CD4-positive, CD25-positive, alpha-beta regulatory T cell (primary cell): ENCODE results near the gene PEAK1. TPM values are rescaled to one million over a fixed set of nuclear protein-coding genes. Genes with fewer than 3 reads are reported as not detected.
A peak's percentile ranks its signal among the peaks of the same experiment; 100 is the strongest.

Experiments used
- ATAC-seq, 2 donors: fragments of 150-1000 bp; cut with Tn5 transposase; one replicate each; pipeline ENCODE4 v1.10.0; 2021; ENCODE audit warnings: low read depth in 2 of 2, moderate number of reproducible peaks in 2 of 2, moderate library complexity in 1 of 2
- DNase-seq, 3 donors: peaks; one replicate each; pipeline versions ENCODE4 v3.0.0 to v3.0.0-alpha.2; 2012 to 2022; ENCODE audit warnings: mixed read lengths in 1 of 3
- H3K27ac ChIP-seq: one replicate; pipeline ENCODE4 v1.7.0; 2013; ENCODE audit warnings: mild to moderate bottlenecking, low read length; ENCODE audit not compliant: insufficient read depth, poor library complexity, severe bottlenecking
- H3K27me3 ChIP-seq: one replicate; pipeline ENCODE4 v1.7.0; 2013; ENCODE audit warnings: low read length; ENCODE audit not compliant: control insufficient read depth, insufficient read depth
- H3K36me3 ChIP-seq: one replicate; pipeline ENCODE4 v1.7.0; 2013; ENCODE audit warnings: mild to moderate bottlenecking, low read length, moderate library complexity; ENCODE audit not compliant: control insufficient read depth, insufficient read depth
- H3K4me1 ChIP-seq: 2 replicates; pipeline ENCODE4 v1.7.0; 2013; ENCODE audit warnings: mild to moderate bottlenecking, low read length; ENCODE audit not compliant: insufficient read depth, control insufficient read depth, poor library complexity, severe bottlenecking
- H3K4me3 ChIP-seq: one replicate; pipeline ENCODE4 v1.7.0; 2013; ENCODE audit warnings: low read depth, mild to moderate bottlenecking, low read length, moderate library complexity
- H3K9me3 ChIP-seq, 2 experiments: 1 replicate in 1 of 2; 2 replicates in 1 of 2; pipeline ENCODE4 v1.7.0; 2013; ENCODE audit warnings: low read length in 2 of 2, mild to moderate bottlenecking in 1 of 2, moderate library complexity in 1 of 2; ENCODE audit not compliant: control insufficient read depth in 2 of 2
- H3K27ac Mint-ChIP-seq, 3 donors: one replicate each; pipeline ENCODE4 v1.8.0; 2020 to 2022; ENCODE audit warnings: mild to moderate bottlenecking in 3 of 3, mixed read lengths in 3 of 3, moderate library complexity in 2 of 3
- H3K27me3 Mint-ChIP-seq: one replicate; pipeline ENCODE4 v1.8.0; 2022; ENCODE audit warnings: mild to moderate bottlenecking, mixed read lengths
- H3K36me3 Mint-ChIP-seq: one replicate; pipeline ENCODE4 v1.8.0; 2020; ENCODE audit warnings: mixed read lengths
- H3K4me1 Mint-ChIP-seq, 4 donors: one replicate each; pipeline ENCODE4 v1.8.0; 2020 to 2022; ENCODE audit warnings: mixed read lengths in 4 of 4, mild to moderate bottlenecking in 1 of 4
- H3K4me3 Mint-ChIP-seq, 4 donors: one replicate each; pipeline ENCODE4 v1.8.0; 2020 to 2022; ENCODE audit warnings: mild to moderate bottlenecking in 4 of 4, mixed read lengths in 4 of 4, moderate library complexity in 3 of 4
- H3K9me3 Mint-ChIP-seq, 7 donors: one replicate each; pipeline ENCODE4 v1.8.0; 2020 to 2022; ENCODE audit warnings: mixed read lengths in 7 of 7, mild to moderate bottlenecking in 3 of 7, moderate library complexity in 2 of 7
- polyA plus RNA-seq, 4 donors: library from polyadenylated mRNA; unstranded; fragments of 300-500 nt; fragmentation: Illumina TruSeq; gene quantifications; one replicate each; pipeline ENCODE4 v1.2.3, GENCODE V29; 2021
- total RNA-seq: library from RNA; stranded (reverse); gene quantifications from one replicate; pipeline ENCODE4 v1.2.3, GENCODE V29; 2022

The PEAK1 gene
- total and polyA plus RNA-seq, 5 donors from 2014 or later, result 0.15 to 9.6 (median 1.1) TPM

DNA sequence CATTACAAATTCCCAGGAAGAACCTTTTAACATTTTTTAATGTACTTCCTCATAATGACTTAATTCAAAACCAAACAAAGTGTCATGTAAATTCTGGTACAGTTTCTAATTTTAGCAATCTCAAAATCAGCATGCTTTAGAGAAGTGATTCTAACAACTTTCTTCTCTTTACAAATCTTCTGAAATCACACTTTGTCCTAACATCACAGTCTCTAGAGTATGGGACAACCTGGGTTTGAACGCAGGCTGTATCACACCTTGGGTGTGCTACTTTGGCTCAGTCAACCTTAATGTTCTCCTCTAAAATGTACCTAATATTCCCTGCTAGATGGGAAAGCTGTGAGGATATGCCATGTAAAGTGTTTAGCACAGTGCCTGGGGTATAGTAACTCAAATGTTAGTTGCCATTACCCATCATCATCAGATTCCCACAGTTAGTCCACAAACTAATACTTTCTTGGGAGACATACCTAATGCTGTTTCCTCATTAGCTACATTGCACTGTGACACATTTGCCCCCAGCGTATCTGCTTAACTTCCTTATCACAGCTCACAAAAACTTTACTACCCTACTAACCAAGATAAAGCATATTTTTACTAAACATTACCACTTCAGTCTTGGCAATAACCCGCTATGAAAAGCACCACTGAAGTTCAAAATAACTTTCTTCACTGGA is 352.1 kb downstream of the PEAK1 start:
- no peak overlapping the region for H3K27ac ChIP-seq
- H3K4me1 Mint-ChIP-seq, result peaks cover 0 to 27% (median 18%) of the 10 kb centered on the region in 4 donors
- DNase-seq (no peak), ATAC-seq (no peak)
- peak overlapping the region in 2 of 4 donors; percentile 10 to 46 for H3K4me3 Mint-ChIP-seq
- H3K9me3 Mint-ChIP-seq, result no peaks in the 10 kb centered on the region
- peaks cover 14% of the 10 kb centered on the region for H3K4me1 ChIP-seq
- no peaks in the 10 kb centered on the region for H3K9me3 ChIP-seq
- peaks cover 15% of the 10 kb centered on the region for H3K27me3 Mint-ChIP-seq
- H3K27ac Mint-ChIP-seq, result no peak overlapping the region
- peaks cover 3% of the 10 kb centered on the region for H3K36me3 Mint-ChIP-seq
- no peaks in the 10 kb centered on the region for H3K27me3 ChIP-seq
- H3K36me3 ChIP-seq, result no peaks in the 10 kb centered on the region
- H3K4me3 ChIP-seq, result no peak overlapping the region

DNA sequence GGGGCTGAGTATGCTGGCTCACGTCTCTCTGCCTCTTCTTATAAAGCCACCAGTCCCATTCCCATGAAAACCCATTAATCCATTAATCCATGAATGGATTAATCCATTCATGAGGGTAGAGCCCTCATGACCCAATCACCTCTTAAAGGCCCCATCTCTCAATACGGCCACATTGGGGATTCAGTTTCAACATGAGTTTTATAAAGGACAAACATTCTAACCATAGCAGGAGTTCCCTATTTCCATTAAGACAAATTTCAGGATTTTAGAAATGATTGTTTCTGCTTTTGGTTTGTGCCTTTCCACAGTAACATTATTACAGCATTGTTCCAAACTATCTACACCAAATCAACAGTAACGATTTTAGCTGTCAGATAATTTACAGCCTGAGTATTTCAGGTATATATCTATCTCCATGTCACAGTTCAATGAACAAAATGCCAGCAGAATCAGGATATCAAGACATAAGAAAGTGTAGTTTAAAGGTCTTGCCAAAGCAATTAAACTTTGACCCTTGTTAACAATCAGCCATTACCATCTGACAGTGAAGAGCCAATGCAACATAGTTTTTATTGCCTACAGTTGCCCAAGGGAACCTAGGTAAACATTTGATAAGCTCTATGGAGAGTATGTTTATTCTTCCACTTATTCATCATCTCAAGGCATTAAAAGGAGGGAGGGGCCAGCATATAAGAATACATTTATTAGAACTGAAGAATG is 352.8 kb downstream of the PEAK1 start:
- Histone ChIP-seq H3K27me3 (no peaks in the 10 kb centered on the region), H3K36me3 (no peaks in the 10 kb centered on the region), H3K9me3 (no peaks in the 10 kb centered on the region), H3K4me3 (no peak overlapping the region), H3K4me1 (peaks cover 14% of the 10 kb centered on the region), H3K27ac (no peak overlapping the region)
- ATAC-seq, result no peak
- Mint-ChIP-seq H3K4me3 (peak overlapping the region in 1 of 4 donors; percentile 6), H3K27me3 (peaks cover 13% of the 10 kb centered on the region), H3K27ac (no peak overlapping the region), H3K4me1 (peaks cover 0 to 27% (median 20%) of the 10 kb centered on the region in 4 donors), H3K36me3 (peaks cover 3% of the 10 kb centered on the region), H3K9me3 (no peaks in the 10 kb centered on the region)
- DNase-seq, result no peak

DNA sequence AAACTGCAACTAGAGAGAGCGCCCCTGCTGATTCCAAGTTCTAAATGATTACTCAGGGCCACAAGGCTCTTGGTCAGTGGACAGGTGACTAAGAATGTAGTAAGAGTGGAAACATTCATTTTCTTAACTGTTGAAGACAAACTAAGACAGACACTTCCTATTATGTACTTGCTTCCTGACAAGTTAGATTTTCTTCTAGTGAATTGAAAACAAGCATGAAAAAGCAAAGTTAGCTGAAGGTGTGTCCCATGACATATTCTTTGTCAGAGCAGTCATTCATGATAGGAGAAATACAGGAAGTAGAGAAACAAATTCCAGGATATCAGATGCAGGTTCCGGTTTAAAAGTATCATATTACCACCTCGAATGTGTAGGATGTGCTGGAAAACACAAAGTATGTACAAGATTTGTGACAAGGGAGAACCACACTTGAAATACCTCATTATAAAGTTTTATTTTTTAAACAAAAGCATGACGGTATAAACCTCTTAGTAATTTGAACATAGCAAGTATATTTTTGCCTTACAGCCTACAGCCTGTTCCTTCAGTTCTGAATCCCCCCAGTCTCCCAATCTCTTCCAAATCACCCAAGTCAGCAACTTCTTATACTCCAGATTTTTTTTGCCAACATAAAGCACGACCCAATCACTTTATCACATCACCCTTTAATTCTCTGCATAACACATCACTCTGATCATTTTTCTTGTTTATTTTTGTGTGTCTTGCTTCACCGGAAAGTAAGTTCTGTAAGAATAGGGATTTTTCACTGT is 355.2 kb downstream of the PEAK1 start:
- peaks cover 1% of the 10 kb centered on the region for H3K4me1 ChIP-seq
- H3K27me3 Mint-ChIP-seq, result peaks cover 4% of the 10 kb centered on the region
- no peak overlapping the region for H3K4me3 ChIP-seq
- H3K27ac ChIP-seq, result no peak overlapping the region
- H3K4me1 Mint-ChIP-seq, result peaks cover 0 to 25% (median 15%) of the 10 kb centered on the region in 4 donors
- H3K9me3 ChIP-seq, result no peaks in the 10 kb centered on the region
- H3K4me3 Mint-ChIP-seq, result no peak overlapping the region
- H3K36me3 Mint-ChIP-seq, result peaks cover 3% of the 10 kb centered on the region
- ATAC-seq (no peak), DNase-seq (no peak)
- H3K27me3 ChIP-seq, result no peaks in the 10 kb centered on the region
- H3K36me3 ChIP-seq, result no peaks in the 10 kb centered on the region
- no peak overlapping the region for H3K27ac Mint-ChIP-seq
- no peaks in the 10 kb centered on the region for H3K9me3 Mint-ChIP-seq

DNA sequence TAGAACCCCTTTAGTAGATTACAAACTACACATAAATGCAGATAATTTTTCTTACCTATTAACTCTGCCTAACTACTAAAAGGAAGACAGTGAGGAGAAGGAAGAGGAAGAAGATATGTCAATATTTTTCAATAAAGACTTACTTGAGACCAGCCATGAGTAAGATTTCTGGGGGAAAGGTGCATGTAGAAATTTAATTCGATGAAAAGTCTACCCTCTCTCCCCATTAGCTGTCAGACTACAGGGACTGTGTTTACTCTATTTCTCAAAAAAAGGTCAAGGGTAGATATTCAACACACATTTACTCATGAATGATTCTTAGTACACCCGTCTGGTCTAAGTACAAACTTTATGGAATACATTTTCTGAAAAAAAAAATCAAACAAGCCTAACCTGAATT is 355.8 kb downstream of the PEAK1 start:
- Mint-ChIP-seq H3K27me3 (no peaks in the 10 kb centered on the region), H3K4me3 (no peak overlapping the region)

DNA sequence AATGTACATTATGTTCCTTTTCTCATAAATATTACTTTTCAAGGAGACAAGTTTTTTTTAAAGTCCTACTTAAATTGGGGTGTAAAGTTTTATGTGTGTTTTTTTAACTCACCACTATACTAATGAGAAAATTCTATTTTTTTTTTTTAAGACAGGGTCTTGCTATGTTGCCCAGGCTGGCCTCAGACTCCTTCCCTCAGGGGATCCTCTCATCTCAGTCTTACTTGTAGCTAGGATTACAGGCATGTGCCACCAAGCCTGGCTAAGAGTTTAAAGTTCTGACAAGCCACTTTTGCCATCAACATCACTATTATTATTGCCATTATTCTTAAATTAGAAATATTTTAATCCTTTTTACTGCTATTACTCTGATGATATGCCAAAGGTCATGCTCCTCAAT is 356.7 kb downstream of the PEAK1 start:
- Histone ChIP-seq H3K4me3 (no peak overlapping the region), H3K27ac (no peak overlapping the region), H3K27me3 (no peaks in the 10 kb centered on the region), H3K4me1 (no peaks in the 10 kb centered on the region), H3K9me3 (no peaks in the 10 kb centered on the region), H3K36me3 (no peaks in the 10 kb centered on the region)
- no peak for ATAC-seq
- Mint-ChIP-seq H3K4me1 (peaks cover 0 to 15% (median 10%) of the 10 kb centered on the region in 4 donors), H3K27me3 (no peaks in the 10 kb centered on the region), H3K27ac (peak overlapping the region in 1 of 3 donors; percentile 48), H3K9me3 (no peaks in the 10 kb centered on the region), H3K36me3 (peaks cover 3% of the 10 kb centered on the region), H3K4me3 (no peak overlapping the region)
- DNase-seq, result no peak

More for the DNA sequence above, 355.8 kb downstream of the PEAK1 start:
- H3K4me1 Mint-ChIP-seq, result peaks cover 0 to 18% (median 11%) of the 10 kb centered on the region in 4 donors
- ATAC-seq (no peak), DNase-seq (no peak)
- H3K9me3 Mint-ChIP-seq, result no peaks in the 10 kb centered on the region
- H3K36me3 ChIP-seq, result no peaks in the 10 kb centered on the region
- H3K4me1 ChIP-seq, result no peaks in the 10 kb centered on the region
- H3K27me3 ChIP-seq, result no peaks in the 10 kb centered on the region
- peaks cover 3% of the 10 kb centered on the region for H3K36me3 Mint-ChIP-seq
- no peak overlapping the region for H3K27ac ChIP-seq
- H3K9me3 ChIP-seq, result no peaks in the 10 kb centered on the region
- H3K4me3 ChIP-seq, result no peak overlapping the region
- no peak overlapping the region for H3K27ac Mint-ChIP-seq

DNA sequence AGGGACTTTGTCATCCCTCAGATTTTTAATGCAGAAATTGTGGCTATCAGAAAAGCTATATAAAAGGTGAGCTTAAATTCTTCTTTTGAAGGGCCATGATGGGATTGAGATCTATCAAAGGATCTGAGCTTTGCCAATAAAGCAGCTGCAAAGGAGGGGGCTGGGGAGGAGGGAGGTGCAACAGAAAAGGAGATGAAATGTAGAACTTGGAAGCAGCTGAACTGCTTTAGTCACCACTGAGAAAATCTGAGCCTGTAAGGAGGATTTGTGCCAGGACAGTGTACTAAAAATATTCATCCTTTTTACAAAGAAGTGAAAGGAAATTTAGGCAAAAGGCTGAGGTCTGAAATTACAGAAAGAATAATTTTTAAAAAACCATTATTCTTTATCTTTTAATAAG is 359.4 kb downstream of the PEAK1 start:
- no peaks in the 10 kb centered on the region for H3K27me3 ChIP-seq
- Mint-ChIP-seq H3K36me3 (peaks cover 3% of the 10 kb centered on the region), H3K4me3 (no peak overlapping the region), H3K27me3 (no peaks in the 10 kb centered on the region), H3K27ac (no peak overlapping the region), H3K9me3 (no peaks in the 10 kb centered on the region), H3K4me1 (peaks cover 10 to 27% (median 12%) of the 10 kb centered on the region in 4 donors)
- DNase-seq (no peak), ATAC-seq (no peak)
- H3K36me3 ChIP-seq, result no peaks in the 10 kb centered on the region
- H3K27ac ChIP-seq, result no peak overlapping the region
- no peaks in the 10 kb centered on the region for H3K4me1 ChIP-seq
- H3K9me3 ChIP-seq, result no peaks in the 10 kb centered on the region
- no peak overlapping the region for H3K4me3 ChIP-seq

DNA sequence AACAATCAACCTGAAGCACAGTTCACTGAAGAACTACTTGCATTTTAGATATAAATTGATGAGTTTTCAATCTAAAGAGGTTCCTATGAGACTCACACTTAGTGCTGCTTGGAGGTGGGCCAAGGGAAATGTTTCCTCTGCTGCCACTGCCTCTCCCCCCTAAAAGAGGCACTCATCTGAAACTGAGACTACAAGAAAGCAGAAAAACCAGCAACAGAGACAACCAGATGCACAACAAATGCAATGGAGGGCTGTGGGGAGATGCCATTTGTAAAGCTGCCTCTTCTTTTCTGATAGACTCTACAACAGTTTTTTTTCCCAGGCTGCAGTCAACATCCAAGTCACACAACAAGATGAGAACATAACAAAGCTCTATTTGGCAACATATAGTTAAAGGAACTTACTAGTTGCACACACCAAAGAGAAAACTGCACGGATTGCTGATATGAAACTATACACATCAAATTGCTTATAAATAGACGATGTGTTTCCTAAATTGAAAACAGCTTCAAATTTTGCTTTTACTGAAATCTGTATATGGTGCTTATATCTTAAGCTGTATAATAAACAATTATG is 360.0 kb downstream of the PEAK1 start:
- H3K9me3 Mint-ChIP-seq, result no peaks in the 10 kb centered on the region
- ATAC-seq (no peak), DNase-seq (peak in 1 of 3 donors; percentile 31)
- no peaks in the 10 kb centered on the region for H3K4me1 ChIP-seq
- H3K27ac Mint-ChIP-seq, result no peak overlapping the region
- H3K36me3 Mint-ChIP-seq, result peaks cover 3% of the 10 kb centered on the region
- no peaks in the 10 kb centered on the region for H3K36me3 ChIP-seq
- H3K27ac ChIP-seq, result no peak overlapping the region
- no peak overlapping the region for H3K4me3 Mint-ChIP-seq
- no peaks in the 10 kb centered on the region for H3K9me3 ChIP-seq
- no peaks in the 10 kb centered on the region for H3K27me3 Mint-ChIP-seq
- H3K4me1 Mint-ChIP-seq, result peaks cover 10 to 27% (median 11%) of the 10 kb centered on the region in 4 donors
- H3K27me3 ChIP-seq, result no peaks in the 10 kb centered on the region
- H3K4me3 ChIP-seq, result no peak overlapping the region
